SK-N-SH (cell line): ENCODE data around the gene ZRANB3. TPM values are rescaled to one million over a fixed set of nuclear protein-coding genes. Genes with fewer than 3 reads are reported as not detected.

ENCODE experiments used
- CTCF ChIA-PET: fragments of 300-600, 350-600 bp; formaldehyde crosslinking; extraction: SDS; loops from one replicate; lab custom pipeline; 2021; lab: Yijun Ruan, JAX
- POLR2A ChIA-PET: fragments of 350-600 bp; sonication (Branson Sonifier 250); formaldehyde crosslinking; extraction: SDS; loops from one replicate; lab custom pipeline; 2020; ENCODE audit warnings: antibody characterized with exemption, inconsistent platforms; lab: Yijun Ruan, JAX
- DNase-seq: peaks from one replicate; pipeline ENCODE4 v3.0.0; 2012
- H2AFZ ChIP-seq: fragments of 200-600 bp; sonication (generic); 2 replicates; pipeline ENCODE4 v1.8.1; 2016; ENCODE audit warnings: antibody characterized with exemption, mild to moderate bottlenecking, low read depth
- H3F3A ChIP-seq: fragments of 200-600 bp; sonication (generic); replicated peaks from 2 replicates; pipeline ENCODE3; 2016; ENCODE audit warnings: antibody characterized with exemption, mild to moderate bottlenecking; ENCODE audit not compliant: insufficient read depth
- H3K27ac ChIP-seq, 2 experiments: fragments of 200-500 bp in 1 of 2; fragments of 200-600 bp in 1 of 2; sonication (Bioruptor generic) in 1 of 2; sonication (generic), shearing (Covaris generic) in 1 of 2; 2 replicates each; pipeline versions ENCODE4 v1.5.1 to v1.6.1; 2014 to 2016; ENCODE audit warnings: low read depth in 2 of 2, inconsistent platforms in 1 of 2, low read length in 1 of 2, mild to moderate bottlenecking in 1 of 2, mixed read lengths in 1 of 2
- H3K27me3 ChIP-seq: fragments of 200-600 bp; sonication (generic), shearing (Covaris generic); 2 replicates; pipeline ENCODE4 v1.6.1; 2016; ENCODE audit warnings: mixed run types; ENCODE audit not compliant: insufficient read depth
- H3K36me3 ChIP-seq, 2 experiments: fragments of 200-500 bp in 1 of 2; fragments of 200-600 bp in 1 of 2; sonication (Bioruptor generic) in 1 of 2; sonication (generic) in 1 of 2; replicated peaks in 1 of 2; 2 replicates each; pipeline versions ENCODE3 to v1.5.1; 2014 to 2016; ENCODE audit warnings: low read length in 1 of 2, mild to moderate bottlenecking in 1 of 2; ENCODE audit not compliant: insufficient read depth in 2 of 2, control insufficient read depth in 1 of 2
- H3K4me1 ChIP-seq, 2 experiments: fragments of 200-500 bp in 1 of 2; fragments of 200-600 bp in 1 of 2; sonication (Bioruptor generic) in 1 of 2; sonication (generic), shearing (Covaris generic) in 1 of 2; 2 replicates each; pipeline versions ENCODE4 v1.5.1 to v1.6.1; 2014 to 2016; ENCODE audit warnings: low read depth in 1 of 2, low read length in 1 of 2, mixed run types in 1 of 2; ENCODE audit not compliant: insufficient read depth in 2 of 2, control insufficient read depth in 1 of 2
- H3K4me2 ChIP-seq: fragments of 200-600 bp; sonication (generic), shearing (Covaris generic); 2 replicates; pipeline ENCODE4 v1.6.1; 2017; ENCODE audit warnings: mixed run types
- H3K4me3 ChIP-seq, 2 experiments: fragments of 200-500 bp in 1 of 2; fragments of 200-600 bp in 1 of 2; sonication (Bioruptor generic) in 1 of 2; sonication (generic), shearing (Covaris generic) in 1 of 2; 2 replicates each; pipeline versions ENCODE4 v1.5.1 to v1.8.1; 2014 to 2016; ENCODE audit warnings: low read depth in 2 of 2, inconsistent platforms in 1 of 2, low read length in 1 of 2, mild to moderate bottlenecking in 1 of 2, mixed read lengths in 1 of 2, moderate library complexity in 1 of 2
- H3K79me2 ChIP-seq: fragments of 200-600 bp; sonication (generic); 2 replicates; pipeline ENCODE4 v1.8.1; 2017; ENCODE audit warnings: mild to moderate bottlenecking; ENCODE audit not compliant: insufficient read depth
- H3K9ac ChIP-seq: fragments of 200-600 bp; sonication (generic); 2 replicates; pipeline ENCODE4 v1.6.1; 2017; ENCODE audit warnings: mixed run types
- H3K9me2 ChIP-seq: fragments of 200-600 bp; sonication (generic); 2 replicates; pipeline ENCODE4 v1.6.1; 2017; ENCODE audit warnings: mixed run types
- H3K9me3 ChIP-seq: fragments of 200-600 bp; sonication (generic); 2 replicates; pipeline ENCODE4 v1.6.1; 2017; ENCODE audit warnings: mixed run types, mild to moderate bottlenecking, moderate library complexity
- H4K20me1 ChIP-seq: fragments of 200-600 bp; sonication (generic); 2 replicates; pipeline ENCODE4 v1.6.1; 2017; ENCODE audit warnings: mild to moderate bottlenecking, mixed run types; ENCODE audit not compliant: insufficient read depth
- CHD2 ChIP-seq: fragments of 150-350 bp; IDR thresholded peaks from 2 replicates; pipeline ENCODE4 v1.6.1; 2018; ENCODE audit warnings: low read length; ENCODE audit not compliant: partially characterized antibody
- CTCF ChIP-seq: fragments of 200-600 bp; sonication (generic); IDR thresholded peaks from 2 replicates; pipeline ENCODE4 v1.6.1; 2017; ENCODE audit warnings: antibody characterized with exemption, mild to moderate bottlenecking, moderate library complexity
- ELF1 ChIP-seq: IDR thresholded peaks from 2 replicates; pipeline ENCODE4 v1.4.0; 2012
- EZH2phosphoT487 ChIP-seq: fragments of 200-600 bp; sonication (generic); IDR thresholded peaks from 2 replicates; pipeline ENCODE4 v1.6.1; 2017; ENCODE audit warnings: low read depth, mixed run types, mild to moderate bottlenecking, antibody characterized with exemption, moderate library complexity, borderline replicate concordance
- FOSL2 ChIP-seq: IDR thresholded peaks from 2 replicates; pipeline ENCODE4 v1.4.0; 2012; ENCODE audit warnings: low read depth, mild to moderate bottlenecking, moderate library complexity, borderline replicate concordance
- FOXJ3 ChIP-seq: sonication (generic); formaldehyde crosslinking; IDR thresholded peaks from 2 replicates; pipeline ENCODE4 v1.5.1; 2020; ENCODE audit warnings: mild to moderate bottlenecking, missing genetic modification reagents
- FOXM1 ChIP-seq: IDR thresholded peaks from 2 replicates; pipeline ENCODE4 v1.4.0; 2012; ENCODE audit warnings: low read depth, mild to moderate bottlenecking
- GATA2 ChIP-seq: sonication (generic); formaldehyde crosslinking; IDR thresholded peaks from 2 replicates; pipeline ENCODE4 v1.5.0; 2020; ENCODE audit warnings: mild to moderate bottlenecking, missing genetic modification reagents
- IRF3 ChIP-seq: fragments of 150-350 bp; IDR thresholded peaks from 2 replicates; pipeline ENCODE4 v1.6.1; 2016; ENCODE audit warnings: mild to moderate bottlenecking, low read depth, low read length
- JUND ChIP-seq: IDR thresholded peaks from 2 replicates; pipeline ENCODE4 v1.4.0; 2012
- MAX ChIP-seq: IDR thresholded peaks from 2 replicates; pipeline ENCODE4 v1.4.0; 2012; ENCODE audit warnings: low read depth
- MEF2A ChIP-seq: IDR thresholded peaks from 2 replicates; pipeline ENCODE4 v1.4.0; 2012; ENCODE audit warnings: low read depth, borderline replicate concordance
- MXI1 ChIP-seq: IDR thresholded peaks from 2 replicates; pipeline ENCODE4 v1.6.1; 2012; ENCODE audit warnings: mild to moderate bottlenecking, low read depth, low read length, improper control_type of control experiment
- NFIC ChIP-seq: IDR thresholded peaks from 2 replicates; pipeline ENCODE4 v1.4.0; 2012; ENCODE audit warnings: borderline replicate concordance
- NRF1 ChIP-seq: IDR thresholded peaks from 2 replicates; pipeline ENCODE4 v1.6.1; 2012; ENCODE audit warnings: low read depth, mild to moderate bottlenecking, low read length
- PBX3 ChIP-seq: IDR thresholded peaks from 2 replicates; pipeline ENCODE4; 2012
- POLR2AphosphoS5 ChIP-seq: IDR thresholded peaks from 2 replicates; pipeline ENCODE4 v1.6.1; 2012; ENCODE audit warnings: low read depth, low read length
- RCOR1 ChIP-seq: fragments of 150-350 bp; IDR thresholded peaks from 2 replicates; pipeline ENCODE4 v1.6.1; 2017; ENCODE audit warnings: antibody characterized with exemption, low read length
- RFX5 ChIP-seq: IDR thresholded peaks from 2 replicates; pipeline ENCODE4 v1.6.1; 2012; ENCODE audit warnings: mild to moderate bottlenecking, improper control_type of control experiment, low read length
- RXRA ChIP-seq: IDR thresholded peaks from 2 replicates; pipeline ENCODE4 v1.4.0; 2012; ENCODE audit warnings: low read depth, mild to moderate bottlenecking, borderline replicate concordance
- SIN3A ChIP-seq: IDR thresholded peaks from 2 replicates; pipeline ENCODE4 v1.6.1; 2012; ENCODE audit warnings: low read depth, mild to moderate bottlenecking, low read length, moderate library complexity, borderline replicate concordance
- SMC3 ChIP-seq: IDR thresholded peaks from 2 replicates; pipeline ENCODE4 v1.6.1; 2012; ENCODE audit warnings: low read depth, low read length, improper control_type of control experiment
- TAF1 ChIP-seq: IDR thresholded peaks from 2 replicates; pipeline ENCODE4 v1.6.1; 2012; ENCODE audit warnings: low read depth, mild to moderate bottlenecking, low read length, moderate library complexity, borderline replicate concordance
- TCF12 ChIP-seq: IDR thresholded peaks from 2 replicates; pipeline ENCODE4 v1.4.0; 2012
- USF1 ChIP-seq: IDR thresholded peaks from 2 replicates; pipeline ENCODE4 v1.4.0; 2012; ENCODE audit warnings: low read depth, borderline replicate concordance
- USF2 ChIP-seq: fragments of 150-350 bp; IDR thresholded peaks from 2 replicates; pipeline ENCODE4 v1.6.1; 2017; ENCODE audit warnings: antibody characterized with exemption, low read length, low read depth, borderline replicate concordance
- YY1 ChIP-seq: IDR thresholded peaks from 2 replicates; pipeline ENCODE4 v1.4.0; 2012; ENCODE audit warnings: low read depth, mild to moderate bottlenecking
- WGBS: methylation state at CpG from one replicate; pipeline ENCODE4 v1.1.6; 2017; ENCODE audit warnings: low lambda C conversion rate; 5-methylcytosine and 5-hydroxymethylcytosine counted together
- polyA plus RNA-seq, 3 experiments: library from polyadenylated mRNA; depleted of rRNA; stranded (reverse); fragments of >200 nt; gene quantifications; 2 replicates each; pipeline ENCODE4 v1.2.3, GENCODE V29; 2012

The ZRANB3 gene
- polyA plus RNA-seq, 1 of the 3 experiments (the other 2 are of a cell fraction) = 4.1 TPM

- H3K4me3 ChIP-seq = peak within 1 kb of the TSS; percentile 80 to 82
- no peaks in the 10 kb centered on the region for H3K27me3 ChIP-seq
- H3K4me1 ChIP-seq = peaks cover 0 to 6% of the 10 kb centered on the region in 2 experiments; a peak in 2 of 4 replicates
- peak within 1 kb of the TSS; percentile 84 for H3K9ac ChIP-seq
- H3K9me2 ChIP-seq = no peaks in the 10 kb centered on the region
- no peaks in the 10 kb centered on the region for H3K9me3 ChIP-seq
- 2% methylated on average over 38 of the region's 75 CpGs for WGBS
- ChIA-PET CTCF (interaction anchor here (1.2 to 1.9 kb wide), 5 partner anchors 85 to 543 kb away, joined by 3 to 7 read pairs (median 5); partner anchors contain the start of gene UBXN4), POLR2A (interaction anchor here (0.9 to 1.4 kb wide), 3 partner anchors 53 to 345 kb away, joined by 3 to 5 read pairs (median 3); partner anchors contain the start of gene MCM6)
- H4K20me1 ChIP-seq = no peaks in the 10 kb centered on the region; the same call in 1 of the 2 replicates
- H3K79me2 ChIP-seq = peaks cover 74% of the 10 kb centered on the region
- H2AFZ ChIP-seq = peak within 1 kb of the TSS; percentile 86
- DNase-seq = peak; percentile 94
- H3K27ac ChIP-seq = peak within 1 kb of the TSS; percentile 96 to 97
- H3K4me2 ChIP-seq = peak within 1 kb of the TSS; percentile 89
- H3K36me3 ChIP-seq = peaks cover 0 to 3% of the 10 kb centered on the region in 2 experiments
- peaks cover 5% of the 10 kb centered on the region for H3F3A ChIP-seq
- TF ChIP-seq TCF12 (no peak), MAX (peak; percentile 58), USF1 (0 out of 2 replicates have a peak, but pooled peaks have one; percentile 9), RXRA (no peak), SMC3 (0 out of 2 replicates have a peak, but pooled peaks have one; percentile 2), POLR2AphosphoS5 (peak; percentile 59), RFX5 (no peak), TAF1 (peak; percentile 48), MXI1 (peak; percentile 83), USF2 (no peak), NRF1 (0 out of 2 replicates have a peak, but pooled peaks have one; percentile 14), RCOR1 (no peak), MEF2A (no peak), GATA2 (CRISPR knock-in tag) (no peak), YY1 (peak; percentile 15; the same call in 1 of the 2 replicates), FOXJ3 (no peak), FOXM1 (no peak), ELF1 (no peak), SIN3A (peak; percentile 21; the same call in 1 of the 2 replicates), EZH2phosphoT487 (no peak), JUND (no peak), PBX3 (peak; percentile 99), CTCF (peak; percentile 28; the same call in 1 of the 2 replicates), FOSL2 (no peak), CHD2 (no peak), IRF3 (peak; percentile 75), NFIC (peak; percentile 36; the same call in 1 of the 2 replicates)
These were observed 496 bp upstream of the ZRANB3 start, which contains the start of gene R3HDM1 for GRCh38 chr2:135531231-135532197. TSS of gene R3HDM1 (plus strand) at chr2:135531484. CDS start at chr2:135604846, 73,362 bp downstream.
